GM18505 (cell line): Measurements from ENCODE around the gene GCDH.
"Not testable (repeated sequence)": the region's sequence is repeated elsewhere in the genome, so short reads cannot be mapped to it uniquely, and the experiment has no call there.

Experiments used
- ATAC-seq: cut with Tn5 transposase; IDR thresholded peaks from one replicate; pipeline ENCODE4 v1.9.1; 2021; ENCODE audit not compliant: unreplicated experiment
- POLR2A ChIP-seq: IDR thresholded peaks from 4 replicates; pipeline ENCODE4 v1.6.1; 2011; ENCODE audit warnings: borderline replicate concordance; ENCODE audit not compliant: insufficient read depth, insufficient read length; ENCODE audit errors: extremely low read depth

GCDH gene

GRCh38 chr19:12881172-12881808 is 9.7 kb upstream of the GCDH start, which contains the start of gene DNASE2:
DNASE2 (minus strand) TSS chr19:12881449; CDS start chr19:12881375, 74 bp downstream.
- TF ChIP-seq POLR2A, result peak; percentile 88
- ATAC-seq, result peak; percentile 62

- ATAC-seq, result no peak
- no peak for TF ChIP-seq POLR2A
These were observed 8.4 kb upstream of the GCDH start for GRCh38 chr19:12882589-12882988.

- ATAC-seq, result no peak
- TF ChIP-seq POLR2A, result no peak
These were observed 6.8 kb upstream of the GCDH start for GRCh38 chr19:12884202-12884601.

GRCh38 chr19:12884627-12884925 is 6.4 kb upstream of the GCDH start:
- no peak for ATAC-seq

GRCh38 chr19:12884926-12885748 is 5.8 kb upstream of the GCDH start:
- ATAC-seq, result peak; percentile 36
- peak; percentile 59 for TF ChIP-seq POLR2A

More at GRCh38 chr19:12884627-12884925, 6.4 kb upstream of the GCDH start:
- no peak for TF ChIP-seq POLR2A

- no peak for TF ChIP-seq POLR2A
- ATAC-seq, result peak; percentile 6
These were observed 5.0 kb upstream of the GCDH start for GRCh38 chr19:12885749-12886650.

DNA sequence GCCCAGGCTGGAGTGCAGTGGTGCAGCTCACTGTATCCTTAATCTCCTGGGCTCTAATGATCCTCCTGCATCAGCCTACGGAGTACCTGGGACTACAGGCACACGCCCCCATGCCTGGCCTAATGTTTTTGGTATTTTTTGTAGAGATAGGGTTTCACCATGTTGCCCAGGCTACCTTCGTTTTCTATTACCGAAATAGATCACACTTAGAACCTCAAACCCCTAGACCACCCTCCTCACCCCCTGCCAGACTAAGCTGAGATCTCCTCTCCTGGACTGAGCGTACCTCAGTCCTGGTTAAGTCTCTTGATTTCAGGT is 4.3 kb upstream of the GCDH start:
- no peak for TF ChIP-seq POLR2A
- no peak for ATAC-seq

- ATAC-seq, result no peak
- no peak for TF ChIP-seq POLR2A
These were observed 3.8 kb upstream of the GCDH start, which contains the start of gene KLF1 for GRCh38 chr19:12886969-12887747. KLF1 (minus strand) TSS chr19:12887201; CDS start chr19:12887140, 61 bp downstream.

- no peak for TF ChIP-seq POLR2A
- ATAC-seq, result no peak
These were observed 2.9 kb upstream of the GCDH start for GRCh38 chr19:12888006-12888603.

- not testable (repeated sequence) for ATAC-seq
These were observed 617 bp upstream of the GCDH start for GRCh38 chr19:12890299-12890786.

DNA sequence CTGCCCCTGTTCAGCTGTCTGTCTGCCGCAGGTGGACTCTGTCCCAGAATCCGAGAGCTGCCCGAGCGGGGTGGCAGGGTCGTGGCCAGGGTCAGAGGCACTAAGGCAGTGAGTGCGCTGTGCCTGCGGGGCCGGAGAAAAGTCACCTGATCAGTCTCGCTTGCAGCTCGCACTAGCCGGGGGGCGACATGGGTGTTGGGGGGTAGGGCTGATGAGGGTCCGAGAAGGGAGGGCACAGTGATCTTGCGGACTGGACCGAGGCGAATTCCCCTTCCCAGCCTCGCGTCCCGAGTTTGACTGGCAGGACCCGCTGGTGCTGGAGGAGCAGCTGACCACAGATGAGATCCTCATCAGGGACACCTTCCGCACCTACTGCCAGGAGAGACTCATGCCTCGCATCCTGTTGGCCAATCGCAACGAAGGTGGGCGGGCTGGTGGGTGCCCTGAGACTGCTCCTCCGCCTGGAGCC is 627 bp downstream of the GCDH start:
- TF ChIP-seq POLR2A, result no peak

GRCh38 chr19:12893582-12893981 is 2.6 kb downstream of the GCDH start:
- ATAC-seq, result no peak
- TF ChIP-seq POLR2A, result no peak

More for the DNA sequence above, 627 bp downstream of the GCDH start:
- ATAC-seq, result no peak
